Fibroblast of lung (primary cell): Measurements from ENCODE around the gene ZNF70. TPM values are rescaled to one million over a fixed set of nuclear protein-coding genes. Genes with fewer than 3 reads are reported as not detected.

Experiments used
- DNase-seq, 2 donors: peaks; one replicate each; pipeline versions ENCODE4 v3.0.0 to v3.0.0-alpha.2; 2010; ENCODE audit warnings: low read depth in 2 of 2
- H2AFZ ChIP-seq: 2 replicates; pipeline ENCODE4 v1.5.1; 2012; ENCODE audit warnings: low read length, control low read depth, inconsistent platforms
- H3K27ac ChIP-seq: 2 replicates; pipeline ENCODE4 v1.5.1; 2011; ENCODE audit warnings: low read length, control low read depth; ENCODE audit not compliant: insufficient read depth
- H3K27me3 ChIP-seq: 2 replicates; pipeline ENCODE4 v1.5.1; 2011; ENCODE audit warnings: mild to moderate bottlenecking, low read length; ENCODE audit not compliant: control insufficient read depth, insufficient read depth
- H3K36me3 ChIP-seq: 2 replicates; pipeline ENCODE4 v1.5.1; 2011; ENCODE audit warnings: low read length; ENCODE audit not compliant: control insufficient read depth, insufficient read depth
- H3K4me1 ChIP-seq: 2 replicates; pipeline ENCODE4 v1.5.1; 2011; ENCODE audit warnings: low read length; ENCODE audit not compliant: control insufficient read depth, insufficient read depth; ENCODE audit errors: extremely low read depth
- H3K4me2 ChIP-seq: 2 replicates; pipeline ENCODE4 v1.5.1; 2011; ENCODE audit warnings: low read length, control low read depth; ENCODE audit not compliant: insufficient read depth; ENCODE audit errors: extremely low read depth
- H3K4me3 ChIP-seq, 4 experiments: fragments of 200-600 bp in 1 of 4; sonication (generic) in 1 of 4; replicated peaks in 1 of 4; 2 replicates each; pipeline ENCODE4 v1.5.1; 2011 to 2016; ENCODE audit warnings: low read length in 4 of 4, low read depth in 3 of 4, mild to moderate bottlenecking in 3 of 4, control low read depth in 2 of 4, inconsistent platforms in 1 of 4, mixed read lengths in 1 of 4; ENCODE audit not compliant: insufficient read depth in 1 of 4; ENCODE audit errors: control extremely low read depth in 1 of 4
- H3K79me2 ChIP-seq: 2 replicates; pipeline ENCODE4 v1.5.1; 2012; ENCODE audit warnings: mild to moderate bottlenecking, low read length, inconsistent platforms; ENCODE audit not compliant: control insufficient read depth, insufficient read depth
- H3K9ac ChIP-seq: 2 replicates; pipeline ENCODE4 v1.5.1; 2011; ENCODE audit warnings: mild to moderate bottlenecking, low read length, control low read depth; ENCODE audit not compliant: insufficient read depth
- H3K9me3 ChIP-seq: 2 replicates; pipeline ENCODE4 v1.5.1; 2012; ENCODE audit warnings: low read depth, low read length; ENCODE audit not compliant: control insufficient read depth, insufficient read depth
- H4K20me1 ChIP-seq: 2 replicates; pipeline ENCODE4 v1.5.1; 2011; ENCODE audit warnings: low read length; ENCODE audit not compliant: control insufficient read depth, insufficient read depth; ENCODE audit errors: extremely low read depth
- EZH2 ChIP-seq: IDR thresholded peaks from 2 replicates; pipeline ENCODE4 v1.5.1; 2012; ENCODE audit warnings: low read length, control low read depth, mild to moderate bottlenecking; ENCODE audit errors: missing control alignments
- polyA plus RNA-seq, 2 donors: library from polyadenylated mRNA; depleted of rRNA in 1 of 2; stranded (reverse) in 1 of 2; unstranded in 1 of 2; fragments of >200 nt; gene quantifications; 2 replicates each; pipeline ENCODE4 v1.2.1, GENCODE V29; 2011 to 2012; ENCODE audit warnings: missing spikeins in 1 of 2
- total RNA-seq: library from RNA; depleted of rRNA; stranded (reverse); fragments of >200 nt; gene quantifications from 2 replicates; pipeline ENCODE4 v1.2.1, GENCODE V29; 2014
- TF ChIP-seq, protein P1 (sequence below), 2 donors: IDR thresholded peaks in 1 of 2; conservative IDR thresholded peaks in 1 of 2; 1 replicate in 1 of 2; 2 replicates in 1 of 2; pipeline ENCODE4 v1.5.1; 2011 to 2012; ENCODE audit warnings: low read length in 2 of 2, control low read depth in 1 of 2, inconsistent platforms in 1 of 2, low read depth in 1 of 2, mild to moderate bottlenecking in 1 of 2

ZNF70 gene
- total and polyA plus RNA-seq, 2 donors (not counting 1 experiment from before 2014, with no cell fraction given), result 1.2 to 3.1 TPM

DNA sequence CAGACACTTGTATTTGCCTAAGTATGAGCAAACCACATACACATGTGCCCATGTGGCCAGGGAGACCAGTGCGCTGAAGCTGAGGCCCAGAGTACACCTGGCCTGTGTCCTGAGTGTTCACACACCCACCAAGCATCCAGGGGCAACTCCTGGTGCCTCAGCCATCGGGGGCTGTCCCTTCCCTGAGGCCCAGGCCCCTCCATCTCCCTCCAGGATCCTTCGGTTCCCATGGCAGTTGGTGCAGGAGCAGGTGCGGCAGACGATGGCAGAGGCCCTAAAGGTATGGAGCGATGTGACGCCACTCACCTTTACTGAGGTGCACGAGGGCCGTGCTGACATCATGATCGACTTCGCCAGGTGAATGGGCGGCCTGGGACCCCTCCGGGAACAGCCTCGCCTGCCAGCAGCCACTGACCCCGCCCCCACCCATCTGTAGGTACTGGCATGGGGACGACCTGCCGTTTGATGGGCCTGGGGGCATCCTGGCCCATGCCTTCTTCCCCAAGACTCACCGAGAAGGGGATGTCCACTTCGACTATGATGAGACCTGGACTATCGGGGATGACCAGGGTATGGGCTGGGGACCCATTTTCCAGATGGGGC is 29.3 kb upstream of the ZNF70 start:
- Histone ChIP-seq H3K36me3 (no peaks in the 10 kb centered on the region), H3K9me3 (no peaks in the 10 kb centered on the region), H3K79me2 (no peaks in the 10 kb centered on the region), H3K27ac (no peak overlapping the region), H3K4me1 (peaks cover 3% of the 10 kb centered on the region), H3K4me3 (no peak overlapping the region), H4K20me1 (no peaks in the 10 kb centered on the region), H2AFZ (no peak overlapping the region), H3K9ac (no peak overlapping the region), H3K27me3 (no peaks in the 10 kb centered on the region), H3K4me2 (no peak overlapping the region)
- DNase-seq, result no peak
- TF ChIP-seq, protein P1, sequence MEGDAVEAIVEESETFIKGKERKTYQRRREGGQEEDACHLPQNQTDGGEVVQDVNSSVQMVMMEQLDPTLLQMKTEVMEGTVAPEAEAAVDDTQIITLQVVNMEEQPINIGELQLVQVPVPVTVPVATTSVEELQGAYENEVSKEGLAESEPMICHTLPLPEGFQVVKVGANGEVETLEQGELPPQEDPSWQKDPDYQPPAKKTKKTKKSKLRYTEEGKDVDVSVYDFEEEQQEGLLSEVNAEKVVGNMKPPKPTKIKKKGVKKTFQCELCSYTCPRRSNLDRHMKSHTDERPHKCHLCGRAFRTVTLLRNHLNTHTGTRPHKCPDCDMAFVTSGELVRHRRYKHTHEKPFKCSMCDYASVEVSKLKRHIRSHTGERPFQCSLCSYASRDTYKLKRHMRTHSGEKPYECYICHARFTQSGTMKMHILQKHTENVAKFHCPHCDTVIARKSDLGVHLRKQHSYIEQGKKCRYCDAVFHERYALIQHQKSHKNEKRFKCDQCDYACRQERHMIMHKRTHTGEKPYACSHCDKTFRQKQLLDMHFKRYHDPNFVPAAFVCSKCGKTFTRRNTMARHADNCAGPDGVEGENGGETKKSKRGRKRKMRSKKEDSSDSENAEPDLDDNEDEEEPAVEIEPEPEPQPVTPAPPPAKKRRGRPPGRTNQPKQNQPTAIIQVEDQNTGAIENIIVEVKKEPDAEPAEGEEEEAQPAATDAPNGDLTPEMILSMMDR (conservative IDR thresholded peaks at IDR 0.05 in 1 of 2, IDR thresholded peaks at IDR 0.05 in 1 of 2; ENCODE audit: low read depth in 1 of 2, low read length in 2 of 2), result no peak
- no peak for TF ChIP-seq EZH2

DNA sequence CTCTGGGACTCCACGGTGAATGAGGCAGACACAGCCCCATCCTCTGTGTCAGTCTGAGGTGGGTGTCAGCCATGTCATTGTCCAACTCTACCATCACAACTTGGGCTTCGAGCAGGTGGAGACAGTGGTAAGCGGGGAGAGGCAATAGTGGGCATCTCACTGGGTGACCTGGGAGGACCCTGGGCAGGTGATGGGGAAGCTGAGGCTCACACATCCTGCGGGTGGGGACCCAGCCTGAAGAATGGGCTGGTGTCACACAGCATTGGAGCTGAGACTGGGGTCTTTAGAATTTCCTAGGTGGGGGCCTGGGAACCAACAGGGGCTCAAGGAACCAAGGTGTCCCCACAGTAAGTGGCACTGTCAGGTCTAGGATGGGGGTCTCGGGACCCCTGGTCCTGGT is 28.8 kb upstream of the ZNF70 start:
- Histone ChIP-seq H3K27ac (no peak overlapping the region), H3K9me3 (no peaks in the 10 kb centered on the region), H3K9ac (no peak overlapping the region), H3K4me1 (peaks cover 8% of the 10 kb centered on the region), H3K4me3 (no peak overlapping the region), H3K4me2 (no peak overlapping the region), H2AFZ (no peak overlapping the region), H3K79me2 (no peaks in the 10 kb centered on the region), H3K36me3 (no peaks in the 10 kb centered on the region), H3K27me3 (no peaks in the 10 kb centered on the region), H4K20me1 (no peaks in the 10 kb centered on the region)
- TF ChIP-seq EZH2, result no peak
- TF ChIP-seq, protein P1 (conservative IDR thresholded peaks at IDR 0.05 in 1 of 2, IDR thresholded peaks at IDR 0.05 in 1 of 2; ENCODE audit: low read depth in 1 of 2, low read length in 2 of 2), result no peak
- DNase-seq, result no peak

DNA sequence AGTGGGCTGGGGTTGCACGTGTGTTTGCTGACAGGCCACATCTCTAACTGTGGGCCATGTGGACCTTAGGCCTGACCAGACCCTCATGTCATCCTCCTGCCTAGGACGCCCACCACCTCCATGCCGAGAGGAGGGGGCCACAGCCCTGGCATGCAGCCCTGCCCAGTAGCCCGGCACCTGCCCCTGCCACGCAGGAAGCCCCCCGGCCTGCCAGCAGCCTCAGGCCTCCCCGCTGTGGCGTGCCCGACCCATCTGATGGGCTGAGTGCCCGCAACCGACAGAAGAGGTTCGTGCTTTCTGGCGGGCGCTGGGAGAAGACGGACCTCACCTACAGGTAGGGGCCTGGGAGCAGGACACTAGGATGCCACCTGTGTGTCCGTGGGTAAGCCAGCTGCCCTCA is 28.2 kb upstream of the ZNF70 start:
- no peak overlapping the region for H3K9ac ChIP-seq
- H3K27ac ChIP-seq, result no peak overlapping the region
- H3K4me3 ChIP-seq, result no peak overlapping the region
- peaks cover 10% of the 10 kb centered on the region for H3K4me1 ChIP-seq
- H3K79me2 ChIP-seq, result no peaks in the 10 kb centered on the region
- no peaks in the 10 kb centered on the region for H4K20me1 ChIP-seq
- no peak for TF ChIP-seq EZH2
- TF ChIP-seq, protein P1 (conservative IDR thresholded peaks at IDR 0.05 in 1 of 2, IDR thresholded peaks at IDR 0.05 in 1 of 2; ENCODE audit: low read depth in 1 of 2, low read length in 2 of 2), result no peak
- no peak for DNase-seq
- H3K9me3 ChIP-seq, result no peaks in the 10 kb centered on the region
- H3K36me3 ChIP-seq, result no peaks in the 10 kb centered on the region
- H2AFZ ChIP-seq, result no peak overlapping the region
- H3K27me3 ChIP-seq, result no peaks in the 10 kb centered on the region
- H3K4me2 ChIP-seq, result no peak overlapping the region
